ENCODE results near the gene DLG5.

The DLG5 gene

GRCh38 chr10:77756319-77757232 lies 170.0 kb downstream of the DLG5 start:
- DNase-seq = no peak
- peaks cover 15% of the 10 kb centered on the region for H3K27me3 Mint-ChIP-seq

GRCh38 chr10:77746047-77746707 lies 180.4 kb downstream of the DLG5 start:
- Mint-ChIP-seq H3K4me3 (no peak overlapping the region), H3K27ac (no peak overlapping the region), H3K4me1 (ENCODE audit: low read depth) (no peaks in the 10 kb centered on the region), H3K36me3 (ENCODE audit: low read depth) (peaks cover 2% of the 10 kb centered on the region), H3K27me3 (peaks cover 24% of the 10 kb centered on the region), H3K9me3 (peaks cover 14% of the 10 kb centered on the region)
- DNase-seq = no peak

More at GRCh38 chr10:77756319-77757232, 170.0 kb downstream of the DLG5 start:
- H3K9me3 Mint-ChIP-seq = no peaks in the 10 kb centered on the region
- H3K4me3 Mint-ChIP-seq = no peak overlapping the region
- no peak overlapping the region for H3K27ac Mint-ChIP-seq
- H3K4me1 Mint-ChIP-seq (ENCODE audit: low read depth) = no peaks in the 10 kb centered on the region
- no peaks in the 10 kb centered on the region for H3K36me3 Mint-ChIP-seq (ENCODE audit: low read depth)

DNA sequence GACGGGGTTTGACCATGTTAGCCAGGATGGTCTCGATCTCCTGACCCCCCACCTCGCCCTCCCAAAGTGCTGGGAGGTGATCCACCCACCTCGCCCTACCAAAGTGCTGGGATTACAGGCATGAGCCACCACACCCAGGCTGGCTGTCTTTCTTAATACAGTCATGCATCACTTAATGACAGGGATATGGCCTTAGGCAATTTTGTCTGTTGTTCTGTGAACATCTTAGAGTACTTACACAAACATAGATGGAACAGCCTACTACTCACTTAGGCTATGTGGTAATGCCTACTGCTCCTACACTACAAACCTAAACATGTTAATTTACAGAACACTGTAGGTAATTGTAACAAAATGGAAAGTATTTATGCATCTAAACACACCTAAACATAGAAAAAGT lies 182.3 kb downstream of the DLG5 start:
- H3K4me1 Mint-ChIP-seq (ENCODE audit: low read depth) = no peaks in the 10 kb centered on the region
- H3K27me3 Mint-ChIP-seq = peaks cover 17% of the 10 kb centered on the region
- no peak for DNase-seq
- no peak overlapping the region for H3K4me3 Mint-ChIP-seq
- H3K27ac Mint-ChIP-seq = no peak overlapping the region
- no peaks in the 10 kb centered on the region for H3K36me3 Mint-ChIP-seq (ENCODE audit: low read depth)
- H3K9me3 Mint-ChIP-seq = peaks cover 14% of the 10 kb centered on the region

DNA sequence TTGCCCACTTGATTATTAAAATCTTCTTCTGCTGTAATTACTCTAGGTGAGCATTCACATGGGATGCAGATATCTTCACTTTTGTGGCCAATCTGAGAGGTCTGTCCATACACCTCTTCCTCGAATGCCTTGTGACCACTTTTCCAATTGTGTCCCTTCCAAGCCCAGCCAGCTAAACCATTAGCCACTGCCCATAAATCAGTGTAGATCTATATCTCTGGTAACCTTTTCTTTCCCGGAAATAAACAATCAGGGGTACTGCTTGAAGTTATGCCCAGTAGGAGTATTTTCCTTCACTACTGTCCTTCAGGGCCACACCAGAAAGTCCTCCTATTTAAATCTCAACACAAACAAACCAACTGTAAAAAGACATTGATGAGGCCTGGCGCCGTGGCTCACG lies 184.4 kb downstream of the DLG5 start:
- peaks cover 11% of the 10 kb centered on the region for H3K27me3 Mint-ChIP-seq
- no peak overlapping the region for H3K4me3 Mint-ChIP-seq
- no peak overlapping the region for H3K27ac Mint-ChIP-seq

GRCh38 chr10:77741746-77742145 lies 184.8 kb downstream of the DLG5 start:
- H3K36me3 Mint-ChIP-seq (ENCODE audit: low read depth) = no peaks in the 10 kb centered on the region
- H3K4me1 Mint-ChIP-seq (ENCODE audit: low read depth) = no peaks in the 10 kb centered on the region
- no peak overlapping the region for H3K27ac Mint-ChIP-seq
- DNase-seq = no peak
- peaks cover 26% of the 10 kb centered on the region for H3K9me3 Mint-ChIP-seq
- no peak overlapping the region for H3K4me3 Mint-ChIP-seq
- H3K27me3 Mint-ChIP-seq = peaks cover 10% of the 10 kb centered on the region

More for the DNA sequence above, 184.4 kb downstream of the DLG5 start:
- DNase-seq = no peak
- Mint-ChIP-seq H3K4me1 (ENCODE audit: low read depth) (no peaks in the 10 kb centered on the region), H3K36me3 (ENCODE audit: low read depth) (no peaks in the 10 kb centered on the region), H3K9me3 (peaks cover 22% of the 10 kb centered on the region)

All from activated T-cell treated with anti-CD3 and anti-CD28 coated beads, Interleukin-2, amount 50 U/mL, for 24 hours (primary cell).